ENCODE measurements around the gene SCAMP2. TPM values are rescaled to one million over a fixed set of nuclear protein-coding genes. Genes with fewer than 3 reads are reported as not detected.

Gene SCAMP2
- total RNA-seq, 1 donor from 2014 or later = 56.4 TPM

DNA sequence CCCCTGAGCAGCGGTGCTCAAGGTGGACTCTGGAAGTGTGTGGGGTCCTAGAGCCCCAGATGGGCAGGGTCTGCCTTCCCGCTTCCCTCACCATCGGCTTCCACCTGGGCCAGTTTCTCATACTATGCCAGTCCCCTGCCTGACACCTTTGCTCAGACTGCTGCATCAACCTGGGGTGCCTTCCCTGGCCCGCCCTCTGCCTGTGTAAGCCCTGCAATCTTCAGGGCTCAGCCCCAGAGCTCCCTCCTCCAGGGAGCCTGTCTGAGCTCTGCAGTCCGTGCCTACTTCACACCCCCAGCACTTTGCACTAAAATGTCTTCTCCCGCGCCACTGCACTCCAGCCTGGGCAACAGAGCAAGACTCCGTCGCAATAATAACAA lies 78.2 kb downstream of the SCAMP2 start:
- Mint-ChIP-seq H3K27me3 (ENCODE audit: low read depth, unreplicated experiment) (no peaks in the 10 kb centered on the region), H3K4me3 (ENCODE audit: unreplicated experiment) (no peak overlapping the region), H3K9me3 (ENCODE audit: unreplicated experiment) (no peaks in the 10 kb centered on the region), H3K36me3 (ENCODE audit: low read depth, unreplicated experiment) (no peaks in the 10 kb centered on the region), H3K27ac (ENCODE audit: unreplicated experiment) (no peak overlapping the region), H3K4me1 (ENCODE audit: low read depth, unreplicated experiment) (peaks cover 27% of the 10 kb centered on the region)
- H3K4me3 ChIP-seq (ENCODE audit: insufficient read depth, low read depth, low read length) = no peak overlapping the region
- no peak overlapping the region for H3K4me2 ChIP-seq (ENCODE audit: low read length)
- no peaks in the 10 kb centered on the region for H3K27me3 ChIP-seq (ENCODE audit: insufficient read depth, low read length)
- no peak overlapping the region for H2AFZ ChIP-seq (ENCODE audit: low read depth, low read length)
- H3K4me1 ChIP-seq (ENCODE audit: insufficient read depth, low read length) = peaks cover 34% of the 10 kb centered on the region
- peaks cover 5% of the 10 kb centered on the region for H3K36me3 ChIP-seq (ENCODE audit: insufficient read depth, low read length)
- no peak for TF ChIP-seq EZH2 (IDR thresholded peaks at IDR 0.05; ENCODE audit: insufficient read depth, low read length)
- TF ChIP-seq, protein P1, sequence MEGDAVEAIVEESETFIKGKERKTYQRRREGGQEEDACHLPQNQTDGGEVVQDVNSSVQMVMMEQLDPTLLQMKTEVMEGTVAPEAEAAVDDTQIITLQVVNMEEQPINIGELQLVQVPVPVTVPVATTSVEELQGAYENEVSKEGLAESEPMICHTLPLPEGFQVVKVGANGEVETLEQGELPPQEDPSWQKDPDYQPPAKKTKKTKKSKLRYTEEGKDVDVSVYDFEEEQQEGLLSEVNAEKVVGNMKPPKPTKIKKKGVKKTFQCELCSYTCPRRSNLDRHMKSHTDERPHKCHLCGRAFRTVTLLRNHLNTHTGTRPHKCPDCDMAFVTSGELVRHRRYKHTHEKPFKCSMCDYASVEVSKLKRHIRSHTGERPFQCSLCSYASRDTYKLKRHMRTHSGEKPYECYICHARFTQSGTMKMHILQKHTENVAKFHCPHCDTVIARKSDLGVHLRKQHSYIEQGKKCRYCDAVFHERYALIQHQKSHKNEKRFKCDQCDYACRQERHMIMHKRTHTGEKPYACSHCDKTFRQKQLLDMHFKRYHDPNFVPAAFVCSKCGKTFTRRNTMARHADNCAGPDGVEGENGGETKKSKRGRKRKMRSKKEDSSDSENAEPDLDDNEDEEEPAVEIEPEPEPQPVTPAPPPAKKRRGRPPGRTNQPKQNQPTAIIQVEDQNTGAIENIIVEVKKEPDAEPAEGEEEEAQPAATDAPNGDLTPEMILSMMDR (IDR thresholded peaks at IDR 0.05; ENCODE audit: insufficient read depth, low read depth, low read length) = no peak
- peaks cover 85% of the 10 kb centered on the region for H3K79me2 ChIP-seq (ENCODE audit: insufficient read depth, low read length)
- DNase-seq (ENCODE audit: low read depth) (no peak), FAIRE-seq (no peak)
- no peaks in the 10 kb centered on the region for H3K9me3 ChIP-seq (ENCODE audit: insufficient read depth, low read depth, low read length)
- no peak overlapping the region for H3K27ac ChIP-seq (ENCODE audit: low read depth, low read length)
- peaks cover 91% of the 10 kb centered on the region for H4K20me1 ChIP-seq (ENCODE audit: insufficient read depth, low read length)
- H3K9ac ChIP-seq (ENCODE audit: low read length) = no peak overlapping the region

DNA sequence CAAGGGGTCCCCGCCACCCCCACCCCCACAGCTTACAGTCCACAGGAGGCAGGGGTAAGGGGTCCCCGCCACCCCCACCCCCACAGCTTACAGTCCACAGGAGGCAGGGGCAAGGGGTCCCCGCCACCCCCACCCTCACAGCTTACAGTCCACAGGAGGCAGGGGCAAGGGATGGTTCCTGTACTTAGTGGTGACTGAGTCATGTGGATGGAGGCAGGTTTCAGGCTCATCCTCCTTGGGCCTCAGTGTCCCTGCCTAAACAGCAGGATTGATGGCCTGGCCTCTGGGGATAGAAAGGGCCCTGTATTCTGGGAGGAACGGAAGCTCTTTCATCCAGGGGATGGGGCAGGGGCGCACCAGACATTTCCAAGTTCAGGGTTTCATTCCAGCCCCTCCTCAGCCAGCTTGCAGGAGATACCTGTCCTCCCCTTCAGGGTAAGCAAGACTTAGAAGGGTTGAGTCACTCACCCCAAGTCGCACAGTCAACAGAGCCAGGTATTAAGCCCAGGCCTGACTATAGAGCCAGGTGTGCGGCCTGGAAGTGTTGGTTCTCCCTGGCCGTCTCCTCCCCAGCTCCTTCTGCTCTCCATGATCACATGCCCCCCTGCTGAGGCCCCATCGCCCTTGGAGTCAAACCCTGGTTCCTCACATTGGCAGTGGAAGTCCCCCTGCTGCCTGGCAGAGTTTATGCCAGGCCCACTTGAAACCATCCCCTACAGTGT lies 78.8 kb downstream of the SCAMP2 start:
- H3K9me3 Mint-ChIP-seq (ENCODE audit: unreplicated experiment) = no peaks in the 10 kb centered on the region
- FAIRE-seq (no peak), DNase-seq (ENCODE audit: low read depth) (no peak)
- Histone ChIP-seq H4K20me1 (ENCODE audit: insufficient read depth, low read length) (peaks cover 91% of the 10 kb centered on the region), H3K9me3 (ENCODE audit: insufficient read depth, low read depth, low read length) (no peaks in the 10 kb centered on the region), H3K79me2 (ENCODE audit: insufficient read depth, low read length) (peaks cover 90% of the 10 kb centered on the region), H3K4me2 (ENCODE audit: low read length) (no peak overlapping the region), H3K4me3 (ENCODE audit: insufficient read depth, low read depth, low read length) (no peak overlapping the region), H3K36me3 (ENCODE audit: insufficient read depth, low read length) (no peaks in the 10 kb centered on the region), H2AFZ (ENCODE audit: low read depth, low read length) (no peak overlapping the region), H3K27ac (ENCODE audit: low read depth, low read length) (no peak overlapping the region), H3K27me3 (ENCODE audit: insufficient read depth, low read length) (no peaks in the 10 kb centered on the region), H3K4me1 (ENCODE audit: insufficient read depth, low read length) (peaks cover 40% of the 10 kb centered on the region), H3K9ac (ENCODE audit: low read length) (no peak overlapping the region)
- TF ChIP-seq EZH2 (IDR thresholded peaks at IDR 0.05; ENCODE audit: insufficient read depth, low read length) = no peak
- TF ChIP-seq, protein P1 (IDR thresholded peaks at IDR 0.05; ENCODE audit: insufficient read depth, low read depth, low read length) = no peak
- H3K36me3 Mint-ChIP-seq (ENCODE audit: low read depth, unreplicated experiment) = no peaks in the 10 kb centered on the region
- H3K4me1 Mint-ChIP-seq (ENCODE audit: low read depth, unreplicated experiment) = peaks cover 29% of the 10 kb centered on the region
- H3K4me3 Mint-ChIP-seq (ENCODE audit: unreplicated experiment) = no peak overlapping the region
- no peaks in the 10 kb centered on the region for H3K27me3 Mint-ChIP-seq (ENCODE audit: low read depth, unreplicated experiment)
- H3K27ac Mint-ChIP-seq (ENCODE audit: unreplicated experiment) = no peak overlapping the region

Small RNA genes lying within 50 kb of the gene (microRNA-seq; reads per million reads assigned to microRNA genes)
- 1.1 reads per million for gene MIR6882

Other genes with a start within 250 kb of the SCAMP2 start
- 44.1 and 47.6 TPM in 2 replicates for gene EDC3, start 177.3 kb downstream of the SCAMP2 start, total RNA-seq
- 0.58 and 0.91 TPM in 2 replicates for gene CYP1A1, start 147.8 kb downstream of the SCAMP2 start, total RNA-seq
- gene CYP1A2, start 124.5 kb downstream of the SCAMP2 start, total RNA-seq = not detected in 2 replicates
- gene CSK, start 91.3 kb downstream of the SCAMP2 start, total RNA-seq = 45.4 and 49.8 TPM in 2 replicates
- 0.32 TPM in 1 of 2 replicates, not detected in the other for gene LMAN1L, start 60.5 kb downstream of the SCAMP2 start, total RNA-seq
- gene CPLX3, start 46.7 kb downstream of the SCAMP2 start, total RNA-seq = not detected in 2 replicates
- 14.2 and 15.6 TPM in 2 replicates for gene ULK3, start 30.2 kb downstream of the SCAMP2 start, total RNA-seq
- gene MPI, start 16.7 kb upstream of the SCAMP2 start, total RNA-seq = 25.9 and 29.2 TPM in 2 replicates
- 86.4 and 97.1 TPM in 2 replicates for gene FAM219B, start 33.5 kb upstream of the SCAMP2 start, total RNA-seq
- 192 and 207 TPM in 2 replicates for gene COX5A, start 64.7 kb upstream of the SCAMP2 start, total RNA-seq
- 4.1 and 4.7 TPM in 2 replicates for gene RPP25, start 83.4 kb upstream of the SCAMP2 start, total RNA-seq
- gene SCAMP5, start 122.2 kb upstream of the SCAMP2 start, total RNA-seq = 18.7 and 23.1 TPM in 2 replicates
- 7.3 and 7.5 TPM in 2 replicates for gene PPCDC, start 150.2 kb upstream of the SCAMP2 start, total RNA-seq

Data from astrocyte (in vitro differentiated cells and primary cell).